HG02588 (cell line): ENCODE measurements around the gene LDLRAD4.

Experiments used
- ATAC-seq: cut with Tn5 transposase; IDR thresholded peaks from one replicate; pipeline ENCODE4 v1.9.1; 2021; ENCODE audit warnings: mild to moderate bottlenecking, moderate library complexity; ENCODE audit not compliant: unreplicated experiment

LDLRAD4 gene

GRCh38 chr18:13366962-13367892 lies 148.7 kb downstream of the LDLRAD4 start:
- ATAC-seq = no peak

- ATAC-seq = no peak
Observed at GRCh38 chr18:13368080-13368813, 149.7 kb downstream of the LDLRAD4 start.

- no peak for ATAC-seq
Observed at GRCh38 chr18:13369353-13369752, 150.8 kb downstream of the LDLRAD4 start.

GRCh38 chr18:13369756-13370510 lies 151.4 kb downstream of the LDLRAD4 start:
- ATAC-seq = no peak

- ATAC-seq = no peak
Observed at GRCh38 chr18:13370995-13371625, 152.6 kb downstream of the LDLRAD4 start.

GRCh38 chr18:13371689-13372418 lies 153.3 kb downstream of the LDLRAD4 start:
- no peak for ATAC-seq

- no peak for ATAC-seq
Observed at GRCh38 chr18:13372531-13372951, 154.0 kb downstream of the LDLRAD4 start.

GRCh38 chr18:13374096-13374467 lies 155.5 kb downstream of the LDLRAD4 start:
- no peak for ATAC-seq

GRCh38 chr18:13374468-13375301 lies 156.1 kb downstream of the LDLRAD4 start:
- ATAC-seq = no peak

GRCh38 chr18:13375302-13376255 lies 157.0 kb downstream of the LDLRAD4 start:
- ATAC-seq = peak; percentile 94

- ATAC-seq = no peak
Observed at GRCh38 chr18:13376298-13376840, 157.8 kb downstream of the LDLRAD4 start.

- ATAC-seq = no peak
Observed at GRCh38 chr18:13376841-13377351, 158.3 kb downstream of the LDLRAD4 start.

- no peak for ATAC-seq
Observed at GRCh38 chr18:13377496-13377895, 158.9 kb downstream of the LDLRAD4 start.

GRCh38 chr18:13378150-13378549 lies 159.6 kb downstream of the LDLRAD4 start:
- ATAC-seq = no peak

- ATAC-seq = no peak
Observed at GRCh38 chr18:13379062-13379865, 160.7 kb downstream of the LDLRAD4 start.

- no peak for ATAC-seq
Observed at GRCh38 chr18:13379930-13380690, 161.6 kb downstream of the LDLRAD4 start.
